GM23248 (cell line): Measurements from ENCODE around the gene CYP2U1. TPM values are rescaled to one million over a fixed set of nuclear protein-coding genes. Genes with fewer than 3 reads are reported as not detected.
A peak's percentile ranks its signal among the peaks of the same experiment; 100 is the strongest.

ENCODE experiments used
- DNase-seq: peaks from one replicate; pipeline ENCODE4 v3.0.0-alpha.2; 2015
- H2AFZ ChIP-seq: fragments of 200-600 bp; sonication (generic); 2 replicates; pipeline ENCODE4 v1.6.1; 2016; ENCODE audit warnings: antibody characterized with exemption
- H3F3A ChIP-seq: fragments of 200-600 bp; sonication (generic); 2 replicates; pipeline ENCODE4 v1.6.1; 2016; ENCODE audit warnings: mild to moderate bottlenecking, antibody characterized with exemption, mixed run types; ENCODE audit not compliant: insufficient read depth
- H3K27ac ChIP-seq: fragments of 200-600 bp; sonication (generic); 2 replicates; pipeline ENCODE4 v1.5.1; 2016; ENCODE audit warnings: mild to moderate bottlenecking
- H3K27me3 ChIP-seq: fragments of 200-600 bp; sonication (generic); replicated peaks from 2 replicates; pipeline ENCODE4 v1.6.1; 2016; ENCODE audit warnings: mild to moderate bottlenecking; ENCODE audit not compliant: insufficient read depth
- H3K36me3 ChIP-seq: fragments of 200-600 bp; sonication (generic); 2 replicates; pipeline ENCODE4 v1.6.1; 2016; ENCODE audit warnings: low read depth, mild to moderate bottlenecking
- H3K4me1 ChIP-seq: fragments of 200-600 bp; sonication (generic); 2 replicates; pipeline ENCODE4 v1.6.1; 2016; ENCODE audit warnings: mild to moderate bottlenecking; ENCODE audit not compliant: insufficient read depth
- H3K4me2 ChIP-seq: fragments of 200-600 bp; sonication (generic); one replicate; pipeline ENCODE4 v1.6.1; 2016; ENCODE audit warnings: mild to moderate bottlenecking; ENCODE audit not compliant: unreplicated experiment
- H3K4me3 ChIP-seq: fragments of 200-600 bp; sonication (generic); 2 replicates; pipeline ENCODE4 v1.5.1; 2016; ENCODE audit warnings: mild to moderate bottlenecking
- H3K79me2 ChIP-seq: fragments of 200-600 bp; sonication (generic); 2 replicates; pipeline ENCODE4 v1.6.1; 2016; ENCODE audit warnings: mild to moderate bottlenecking; ENCODE audit not compliant: insufficient read depth
- H3K9ac ChIP-seq: fragments of 200-600 bp; sonication (generic); 2 replicates; pipeline ENCODE4 v1.6.1; 2016; ENCODE audit warnings: mild to moderate bottlenecking
- H3K9me2 ChIP-seq: fragments of 200-600 bp; sonication (generic); 2 replicates; pipeline ENCODE4 v1.6.1; 2016; ENCODE audit warnings: mixed run types, mild to moderate bottlenecking, moderate library complexity; ENCODE audit not compliant: insufficient read depth
- H3K9me3 ChIP-seq: fragments of 200-600 bp; sonication (generic); one replicate; pipeline ENCODE4 v1.6.1; 2017; ENCODE audit warnings: low read depth
- H4K20me1 ChIP-seq: fragments of 200-600 bp; sonication (generic); 2 replicates; pipeline ENCODE4 v1.6.0; 2016; ENCODE audit not compliant: insufficient read depth
- EZH2 ChIP-seq: fragments of 200-600 bp; sonication (generic); IDR thresholded peaks from 2 replicates; pipeline ENCODE4 v1.6.1; 2018; ENCODE audit warnings: antibody characterized with exemption, mild to moderate bottlenecking; ENCODE audit not compliant: insufficient read depth, poor library complexity, severe bottlenecking
- EZH2phosphoT487 ChIP-seq: fragments of 200-600 bp; sonication (generic); IDR thresholded peaks from 2 replicates; pipeline ENCODE4 v1.6.1; 2018; ENCODE audit warnings: antibody characterized with exemption, moderate library complexity, mild to moderate bottlenecking, low read depth; ENCODE audit not compliant: insufficient read depth
- WGBS, 2 experiments: methylation state at CpG; one replicate each; pipeline ENCODE4 v1.1.6; 2015 to 2017; ENCODE audit warnings: low lambda C conversion rate in 2 of 2, low coverage in 1 of 2; ENCODE audit errors: missing lambda C conversion rate in 2 of 2; 5-methylcytosine and 5-hydroxymethylcytosine counted together
- in situ Hi-C: fragments of 300-500 bp; cut with MboI; formaldehyde crosslinking; loops from 2 replicates; pipeline ENCODE4 v1.15.0; 2020
- polyA plus RNA-seq: library from polyadenylated mRNA; unstranded; fragments of >200 nt; fragmentation: Nextera tagmentation; extraction: Ambion mirVana; gene quantifications from 2 replicates; pipeline ENCODE4 v1.2.1, GENCODE V29; 2016
- total RNA-seq: library from RNA; depleted of rRNA; stranded (reverse); fragments of >200 nt; shearing (Covaris generic); gene quantifications from 2 replicates; pipeline ENCODE4 v1.2.3, GENCODE V29; 2014

Gene CYP2U1
- total and polyA plus RNA-seq, 2 experiments from 2014 or later: 7.1 to 8.6 TPM

DNA sequence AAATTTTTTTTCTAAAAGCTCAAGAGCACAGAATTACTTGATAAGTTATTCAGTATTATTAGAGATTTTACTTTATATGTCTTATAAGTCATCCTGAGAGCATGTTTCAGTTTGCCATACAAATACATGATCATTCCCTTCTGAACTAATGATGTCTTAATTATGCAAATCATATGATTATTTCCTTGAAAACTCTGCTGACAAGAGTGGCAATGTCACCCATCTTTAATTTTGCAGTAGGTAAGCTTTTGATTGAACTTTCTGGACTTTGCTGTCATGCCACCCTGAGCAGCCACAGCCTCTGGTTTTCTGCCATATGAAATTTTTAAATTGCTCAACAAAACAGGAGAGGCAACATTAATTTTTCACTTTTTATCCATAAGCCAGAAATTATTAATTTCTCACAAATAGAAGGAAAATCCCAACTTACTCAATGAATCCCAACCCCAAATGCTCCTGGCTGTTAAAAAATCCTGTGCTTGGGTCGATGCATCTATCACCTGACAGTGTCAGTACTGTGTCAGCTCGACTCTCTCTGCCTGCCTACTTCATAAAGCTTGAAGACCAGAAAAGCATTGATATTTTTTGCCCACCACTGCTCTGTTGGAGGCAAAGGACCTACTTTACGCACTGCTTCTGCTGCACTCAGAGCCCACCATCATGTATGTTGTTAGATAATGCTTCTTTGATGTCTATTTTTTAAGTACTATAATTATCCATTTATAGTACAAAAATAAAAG is 46.8 kb downstream of the CYP2U1 start:
- TF ChIP-seq EZH2 (no peak), EZH2phosphoT487 (no peak)
- Histone ChIP-seq H3K9ac (no peak overlapping the region), H3K79me2 (no peaks in the 10 kb centered on the region), H3K4me2 (no peak overlapping the region), H3K9me2 (no peaks in the 10 kb centered on the region), H4K20me1 (no peaks in the 10 kb centered on the region), H3F3A (no peaks in the 10 kb centered on the region), H3K27ac (no peak overlapping the region), H2AFZ (no peak overlapping the region), H3K36me3 (no peaks in the 10 kb centered on the region), H3K9me3 (no peaks in the 10 kb centered on the region), H3K4me1 (no peaks in the 10 kb centered on the region), H3K27me3 (no peaks in the 10 kb centered on the region), H3K4me3 (no peak overlapping the region)
- in situ Hi-C loops: no loop called here
- 63 to 75% methylated on average over 3 of the region's 3 CpGs for WGBS, 2 experiments
- DNase-seq: no peak

DNA sequence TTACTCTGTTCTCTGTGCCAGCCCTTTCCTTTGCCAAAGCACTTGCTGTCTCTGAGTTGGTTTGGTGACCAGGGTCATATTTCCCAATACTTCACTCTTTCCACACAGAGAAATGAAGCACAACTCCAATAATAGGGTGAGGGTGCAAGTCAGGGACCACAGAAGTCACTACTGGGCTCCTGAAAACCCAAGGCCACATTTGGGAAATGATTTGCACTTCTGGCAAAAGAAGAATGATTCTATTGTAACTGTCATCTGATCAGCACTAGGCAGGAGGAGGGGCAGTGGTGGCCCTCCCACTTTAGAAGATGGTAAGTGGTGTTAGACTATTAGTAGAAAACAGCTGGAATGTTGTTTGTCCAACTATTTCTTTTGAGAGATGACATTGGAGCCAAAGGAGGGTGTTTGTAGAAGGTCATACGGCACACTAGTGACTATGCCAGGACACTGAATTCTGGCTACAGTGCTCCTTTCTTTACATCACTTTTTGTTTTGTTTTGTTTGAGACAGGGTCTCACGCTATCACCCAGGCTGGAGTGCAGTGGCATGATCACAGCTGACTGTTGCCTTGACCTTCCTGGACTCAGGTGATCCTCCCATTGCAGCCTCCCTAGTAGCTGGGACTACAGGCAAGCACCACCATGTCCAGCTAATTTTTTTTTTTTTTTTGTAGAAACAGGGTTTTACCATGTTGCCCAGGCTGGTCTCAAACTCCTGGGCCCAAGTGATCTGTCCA is 47.5 kb downstream of the CYP2U1 start:
- H3K27me3 ChIP-seq: no peaks in the 10 kb centered on the region
- H3F3A ChIP-seq: no peaks in the 10 kb centered on the region

DNA sequence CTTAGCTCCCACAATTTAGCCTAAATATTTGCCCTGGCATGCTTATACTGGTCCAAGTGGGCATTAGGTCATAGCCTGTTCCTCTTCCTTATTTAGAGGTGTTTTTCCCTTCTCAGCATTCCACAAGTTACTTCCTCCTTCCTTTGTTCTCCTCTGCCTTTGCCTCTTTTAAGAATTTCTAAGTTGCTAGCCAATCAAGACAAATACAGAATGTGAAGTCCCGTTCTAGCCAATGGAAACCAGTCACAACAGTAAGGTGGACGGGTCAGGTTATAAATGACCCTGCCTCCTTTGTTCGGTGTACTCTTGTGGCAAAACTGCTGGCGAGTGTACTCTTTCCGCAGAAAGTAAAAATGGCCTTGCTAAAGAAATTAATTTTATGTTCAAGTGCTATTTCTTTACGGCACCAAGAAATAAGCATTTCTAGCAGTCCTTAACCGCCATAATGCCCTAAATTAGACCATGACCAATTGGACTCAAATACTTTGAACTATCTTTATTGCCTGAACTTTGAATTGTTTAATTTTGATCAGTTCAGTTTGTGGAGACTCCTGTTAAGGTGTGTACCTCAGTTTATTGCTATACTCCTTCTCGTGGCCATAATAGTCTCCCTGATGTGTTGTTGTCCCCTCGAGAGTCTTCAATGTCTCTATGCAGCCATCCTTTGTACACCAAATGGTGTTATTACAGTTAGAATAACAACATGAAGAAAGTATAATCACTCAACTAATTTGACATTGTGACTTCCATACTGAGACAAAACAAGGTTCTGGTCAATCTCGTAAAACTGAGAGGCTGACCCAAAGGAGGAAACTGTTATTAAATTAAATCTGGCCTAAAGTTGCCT is 56.8 kb downstream of the CYP2U1 start:
- no peak overlapping the region for H3K4me2 ChIP-seq
- no peak overlapping the region for H3K4me3 ChIP-seq
- DNase-seq: no peak
- H3K27ac ChIP-seq: no peak overlapping the region
- 92 to 93% methylated on average over 10 of the region's 10 CpGs for WGBS, 2 experiments
- no peaks in the 10 kb centered on the region for H3K36me3 ChIP-seq
- no peaks in the 10 kb centered on the region for H3K27me3 ChIP-seq
- no peaks in the 10 kb centered on the region for H4K20me1 ChIP-seq
- H2AFZ ChIP-seq: 0 out of 2 replicates have a peak overlapping the region, but pooled peaks have one; percentile 96
- H3K4me1 ChIP-seq: peaks cover 11% of the 10 kb centered on the region; the same call in 1 of the 2 replicates
- no peaks in the 10 kb centered on the region for H3K9me3 ChIP-seq
- no peaks in the 10 kb centered on the region for H3F3A ChIP-seq
- H3K9ac ChIP-seq: no peak overlapping the region
- TF ChIP-seq EZH2 (no peak), EZH2phosphoT487 (no peak)
- in situ Hi-C loops: no loop called here
- no peaks in the 10 kb centered on the region for H3K9me2 ChIP-seq
- H3K79me2 ChIP-seq: peaks cover 24% of the 10 kb centered on the region

More for the DNA sequence above, 47.5 kb downstream of the CYP2U1 start:
- Histone ChIP-seq H2AFZ (no peak overlapping the region), H3K27ac (no peak overlapping the region), H3K9ac (no peak overlapping the region), H3K9me2 (no peaks in the 10 kb centered on the region), H3K4me1 (no peaks in the 10 kb centered on the region), H3K9me3 (no peaks in the 10 kb centered on the region), H3K79me2 (no peaks in the 10 kb centered on the region), H3K36me3 (no peaks in the 10 kb centered on the region), H4K20me1 (no peaks in the 10 kb centered on the region), H3K4me3 (no peak overlapping the region), H3K4me2 (no peak overlapping the region)
- WGBS, 2 experiments: 37 to 39% methylated on average over 2 of the region's 2 CpGs
- no peak for TF ChIP-seq EZH2phosphoT487
- TF ChIP-seq EZH2: no peak
- DNase-seq: no peak
- in situ Hi-C loops: no loop called here

DNA sequence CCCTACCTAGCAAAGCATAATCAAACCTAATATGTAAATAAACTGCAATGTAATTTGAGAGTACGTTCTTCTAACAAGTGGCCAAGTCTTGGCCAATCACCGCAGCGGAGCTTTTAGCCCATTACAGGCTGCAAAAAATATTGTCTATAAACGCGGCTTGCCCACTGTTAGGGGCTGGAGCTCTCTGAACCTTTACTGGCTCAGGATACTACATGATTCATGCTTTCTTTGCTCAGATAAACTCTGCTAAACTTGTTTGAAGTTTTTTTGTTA is 57.4 kb downstream of the CYP2U1 start:
- in situ Hi-C loops: no loop called here

More for the DNA sequence above, 57.4 kb downstream of the CYP2U1 start:
- Histone ChIP-seq H3K36me3 (no peaks in the 10 kb centered on the region), H3K9me2 (no peaks in the 10 kb centered on the region), H3K79me2 (peaks cover 29% of the 10 kb centered on the region), H2AFZ (peak overlapping the region; percentile 96; the same call in 1 of the 2 replicates), H3K9ac (no peak overlapping the region), H3K27me3 (no peaks in the 10 kb centered on the region), H3K4me3 (no peak overlapping the region), H4K20me1 (no peaks in the 10 kb centered on the region), H3K9me3 (no peaks in the 10 kb centered on the region), H3K27ac (no peak overlapping the region), H3F3A (no peaks in the 10 kb centered on the region), H3K4me2 (no peak overlapping the region), H3K4me1 (peaks cover 11% of the 10 kb centered on the region; the same call in 1 of the 2 replicates)
- 83 to 84% methylated on average over 5 of the region's 5 CpGs for WGBS, 2 experiments
- TF ChIP-seq EZH2 (no peak), EZH2phosphoT487 (no peak)
- DNase-seq: no peak
